Stimulated activated CD8-positive, alpha-beta memory T cell treated with anti-CD3 and anti-CD28 coated beads, Interleukin-12 subunit alpha, Interleukin-12 subunit beta, amount 100 ng/mL, for 4 hours (primary cell): Measurements from ENCODE around the gene ANO10.
"Not testable (repeated sequence)": the region's sequence is repeated elsewhere in the genome, so short reads cannot be mapped to it uniquely, and the experiment has no call there.

ENCODE experiments used
- DNase-seq: peaks from one replicate; pipeline ENCODE4 v3.0.0-alpha.2; 2020; ENCODE audit warnings: low read depth

ANO10 gene

DNA sequence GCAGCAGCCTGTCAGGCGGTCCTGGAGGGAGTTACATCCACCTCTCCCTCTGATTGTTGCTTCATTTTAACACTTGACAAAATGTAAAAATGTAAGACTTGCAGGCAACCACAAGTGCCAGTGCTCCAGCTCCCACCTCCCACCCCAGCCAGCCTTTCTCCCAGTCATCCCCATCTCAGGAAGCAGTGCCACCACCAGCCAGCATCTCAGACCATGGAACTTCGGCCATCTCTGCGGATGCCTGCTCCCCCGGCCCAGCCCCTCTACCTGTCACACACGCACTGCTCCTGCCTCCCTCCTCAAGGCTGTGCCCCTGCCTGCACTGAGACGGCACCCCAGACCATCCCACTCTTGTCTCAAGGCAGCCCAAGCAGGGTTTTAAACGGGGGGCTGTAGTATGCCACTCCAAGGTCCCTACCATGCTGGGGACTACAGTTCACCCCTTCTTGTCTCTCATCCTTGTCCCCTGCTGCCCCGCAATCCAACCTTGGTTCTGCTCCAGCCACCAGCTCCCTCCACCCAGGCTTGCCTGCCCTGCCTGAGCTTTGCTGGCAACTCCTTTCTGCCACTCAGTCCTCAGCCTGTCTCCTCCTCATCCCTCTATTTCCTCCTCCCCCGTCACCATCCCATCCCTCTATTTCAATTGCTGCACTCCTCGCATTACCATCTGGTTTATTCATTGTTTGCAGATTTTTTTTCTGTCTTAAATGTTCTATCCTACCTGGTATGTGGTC lies 249.6 kb downstream of the ANO10 start:
- no peak for DNase-seq

DNA sequence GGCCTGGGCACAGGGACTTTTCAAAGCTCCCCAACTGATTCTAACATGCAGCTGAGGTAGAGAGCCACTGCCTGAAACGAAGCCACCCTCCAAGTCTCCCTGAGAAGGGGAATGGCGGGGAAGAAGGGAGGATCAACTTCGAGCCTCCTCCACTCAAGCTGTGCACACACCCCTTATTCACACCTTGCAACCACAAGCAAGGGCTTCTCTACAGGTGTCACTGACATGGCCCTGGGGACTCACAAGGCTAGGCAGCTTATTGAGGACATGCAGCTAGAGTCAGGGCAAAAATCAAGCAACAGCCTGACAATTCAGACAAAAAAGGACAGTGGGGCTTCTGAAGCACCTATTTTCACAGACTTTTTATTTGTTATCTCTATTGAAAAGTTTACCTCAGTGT lies 250.3 kb downstream of the ANO10 start:
- DNase-seq = no peak

DNA sequence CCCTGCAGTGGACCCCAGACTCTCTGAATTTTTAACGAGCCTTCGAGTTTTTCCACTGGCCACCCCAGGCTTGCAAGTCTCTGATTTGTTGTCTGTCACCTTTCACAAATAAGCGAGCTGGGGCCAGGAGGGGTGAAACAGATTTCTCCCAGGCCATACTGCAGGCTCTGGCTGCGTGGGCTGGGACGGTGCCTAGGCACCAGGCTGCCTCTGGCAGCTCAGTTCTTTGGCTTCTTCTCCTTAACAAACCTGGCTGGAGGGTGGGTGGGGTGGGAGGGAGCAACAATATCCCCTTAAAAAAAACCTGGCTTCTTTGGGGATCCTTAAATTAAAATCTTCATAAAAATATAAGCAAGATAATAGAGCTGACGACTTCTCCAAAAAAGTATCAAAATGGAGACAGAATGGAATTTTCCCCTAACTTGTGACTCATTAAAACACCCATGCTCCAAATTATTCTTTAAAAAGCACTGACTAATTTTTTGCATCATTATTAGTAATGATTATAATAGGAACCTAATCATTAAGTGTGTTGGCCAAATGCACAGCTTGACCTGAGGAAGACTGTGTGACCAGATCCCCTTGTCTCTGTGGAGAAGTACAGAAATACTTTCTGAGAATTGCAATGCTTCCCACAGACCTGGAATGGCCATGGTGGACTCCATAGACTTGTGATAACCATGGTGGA lies 251.4 kb downstream of the ANO10 start:
- DNase-seq = no peak

DNA sequence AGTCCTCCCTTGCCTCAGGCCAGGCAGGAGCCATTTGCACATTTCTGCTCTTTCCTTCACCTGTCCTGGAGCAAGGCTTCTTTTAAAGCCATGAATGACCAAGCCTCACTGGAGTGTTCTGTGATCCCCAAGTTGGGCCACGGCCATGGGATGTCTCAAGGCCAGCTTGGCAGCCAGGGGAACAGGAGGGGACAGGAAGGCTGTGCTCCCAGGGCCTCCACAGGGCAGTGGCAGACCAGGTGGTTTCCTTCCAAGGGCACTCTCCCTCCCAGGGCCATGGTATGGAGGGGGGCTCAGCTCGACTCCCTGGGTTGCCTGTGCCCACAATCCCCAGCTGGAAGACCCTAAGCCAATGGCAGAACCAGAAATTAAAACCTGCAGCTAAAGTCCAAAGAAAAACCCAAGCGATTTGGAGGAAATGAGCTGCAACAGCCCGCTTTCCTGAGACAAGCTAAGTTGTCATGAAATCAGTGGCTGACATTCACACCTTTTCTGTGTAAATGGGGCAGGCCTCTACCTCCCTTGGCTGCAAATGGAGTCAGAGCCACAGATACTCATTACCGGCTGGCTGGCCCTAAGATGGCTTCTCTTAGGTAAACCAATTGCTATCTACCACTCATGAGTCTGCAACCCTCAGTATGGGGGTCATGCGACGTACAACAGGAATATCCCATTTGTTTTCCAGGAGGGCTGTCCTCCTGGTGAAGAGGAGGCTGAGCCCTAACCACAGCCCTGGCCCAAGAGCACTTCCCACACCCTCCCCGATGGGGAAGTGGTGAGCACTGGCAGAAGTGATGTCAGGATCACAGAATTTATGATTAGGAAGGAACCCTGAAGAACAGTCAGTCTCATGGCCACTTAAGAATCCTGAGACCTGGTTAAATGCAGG lies 252.2 kb downstream of the ANO10 start:
- DNase-seq = no peak

DNA sequence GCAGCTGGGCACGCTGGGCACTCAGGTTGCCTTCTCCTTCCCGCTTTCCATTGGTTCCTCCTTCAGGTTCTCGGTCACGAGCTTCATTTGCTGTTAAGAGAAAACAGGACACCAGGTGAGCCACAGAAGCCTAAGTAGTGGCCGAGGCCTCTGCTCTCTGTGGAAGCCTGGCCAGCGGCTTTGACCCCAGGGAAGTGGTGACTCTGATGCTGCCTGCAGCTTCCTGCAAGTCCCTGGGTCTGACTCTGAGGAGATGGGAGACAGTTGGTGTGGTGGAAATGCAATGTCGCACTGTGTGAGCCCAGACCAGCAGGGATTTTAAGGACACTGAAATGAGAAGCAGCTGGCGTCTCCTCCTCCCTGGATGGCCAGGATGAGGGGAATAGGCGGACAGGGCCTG lies 254.9 kb downstream of the ANO10 start:
- DNase-seq = no peak

DNA sequence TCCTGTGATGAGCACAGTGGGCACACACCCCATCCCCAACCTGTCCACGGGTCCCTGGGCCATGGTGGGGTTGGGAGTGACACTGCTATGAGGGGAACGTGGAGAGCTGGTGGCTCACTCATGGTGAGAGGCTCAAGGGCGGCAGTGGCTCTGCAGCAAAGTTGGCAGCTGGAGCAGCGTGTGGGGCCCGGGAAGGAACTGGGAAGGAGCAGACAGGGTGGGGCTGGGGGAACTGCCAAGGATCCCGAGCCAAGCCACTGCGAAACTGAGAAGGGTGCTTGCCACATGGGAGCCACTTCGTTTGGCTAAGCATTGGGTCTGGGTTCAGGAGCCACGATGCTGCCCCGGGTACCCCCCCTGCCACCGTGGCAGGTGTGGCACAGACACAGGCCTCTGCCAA lies 255.3 kb downstream of the ANO10 start:
- no peak for DNase-seq

DNA sequence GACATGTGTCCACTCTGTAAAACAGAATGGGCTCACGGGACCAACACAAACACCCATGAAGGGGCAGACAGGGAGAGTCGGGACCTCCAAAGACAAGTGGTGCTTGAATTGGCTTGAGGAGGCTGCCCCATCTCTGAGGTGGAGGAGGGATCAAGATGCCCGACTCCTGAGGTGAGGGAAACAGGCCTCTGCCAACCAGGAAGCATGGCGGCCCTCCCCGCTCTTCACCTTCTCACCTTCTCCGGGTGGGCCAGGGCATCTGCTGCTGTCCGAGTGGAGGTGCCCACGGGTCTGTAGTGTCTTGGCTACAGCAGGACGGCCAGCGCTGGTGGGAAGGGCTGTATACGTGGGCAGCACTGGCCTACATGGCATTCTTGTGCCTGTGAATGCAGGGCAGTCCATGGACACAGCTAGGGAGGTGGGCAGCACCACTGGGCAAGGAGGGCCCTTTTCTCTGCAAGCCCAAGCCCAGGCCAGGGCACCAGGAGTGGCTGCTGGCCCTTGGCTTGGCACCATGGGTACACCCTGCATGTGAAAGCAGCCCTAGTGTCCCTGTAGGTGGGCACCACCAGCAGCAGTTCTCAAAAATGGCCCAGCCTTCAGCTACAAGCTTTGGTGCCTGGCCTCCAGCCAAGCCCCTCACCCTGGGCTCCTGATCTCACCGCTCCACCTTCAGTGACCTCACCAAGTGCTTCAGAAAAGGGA lies 256.1 kb downstream of the ANO10 start:
- DNase-seq = no peak

DNA sequence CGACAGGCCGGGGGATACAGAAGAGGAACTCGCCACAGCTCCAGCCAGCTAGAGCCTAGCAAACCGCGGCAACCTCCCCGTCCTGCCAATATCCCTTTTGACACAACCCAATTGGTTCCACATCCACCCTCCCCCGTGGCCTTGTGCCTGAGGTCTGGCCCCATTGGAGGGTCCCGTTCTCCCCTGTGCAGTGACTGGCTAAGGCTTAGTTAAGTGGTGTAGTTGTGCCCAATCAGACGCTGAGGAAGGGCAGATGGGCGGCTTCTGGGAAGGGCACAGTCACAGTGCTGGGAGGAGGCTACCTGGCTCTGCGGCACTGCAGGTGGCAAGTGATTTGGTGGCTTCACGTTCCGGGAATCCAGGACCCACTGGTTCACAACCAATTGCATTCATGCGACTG lies 256.9 kb downstream of the ANO10 start:
- DNase-seq = no peak

DNA sequence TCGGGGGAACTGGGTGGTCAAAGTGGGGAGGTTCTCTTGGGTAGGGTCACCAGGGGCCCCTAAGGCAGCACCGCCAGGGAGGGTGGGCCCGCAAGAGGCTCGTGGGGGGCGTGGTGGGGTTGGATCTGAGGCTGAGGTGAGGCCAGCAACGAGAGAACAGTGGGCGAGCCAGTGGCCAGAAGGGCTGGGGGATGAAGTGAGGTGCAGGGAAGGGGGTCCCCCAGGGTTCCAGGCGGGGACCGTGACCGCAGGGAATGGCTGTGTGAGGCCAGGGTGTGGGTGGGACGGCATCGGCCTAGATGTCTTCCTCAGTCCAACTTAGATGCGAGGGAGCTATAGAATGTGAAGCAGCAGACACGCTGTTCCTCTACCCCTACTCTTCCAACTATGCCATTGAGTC lies 257.3 kb downstream of the ANO10 start:
- no peak for DNase-seq

DNA sequence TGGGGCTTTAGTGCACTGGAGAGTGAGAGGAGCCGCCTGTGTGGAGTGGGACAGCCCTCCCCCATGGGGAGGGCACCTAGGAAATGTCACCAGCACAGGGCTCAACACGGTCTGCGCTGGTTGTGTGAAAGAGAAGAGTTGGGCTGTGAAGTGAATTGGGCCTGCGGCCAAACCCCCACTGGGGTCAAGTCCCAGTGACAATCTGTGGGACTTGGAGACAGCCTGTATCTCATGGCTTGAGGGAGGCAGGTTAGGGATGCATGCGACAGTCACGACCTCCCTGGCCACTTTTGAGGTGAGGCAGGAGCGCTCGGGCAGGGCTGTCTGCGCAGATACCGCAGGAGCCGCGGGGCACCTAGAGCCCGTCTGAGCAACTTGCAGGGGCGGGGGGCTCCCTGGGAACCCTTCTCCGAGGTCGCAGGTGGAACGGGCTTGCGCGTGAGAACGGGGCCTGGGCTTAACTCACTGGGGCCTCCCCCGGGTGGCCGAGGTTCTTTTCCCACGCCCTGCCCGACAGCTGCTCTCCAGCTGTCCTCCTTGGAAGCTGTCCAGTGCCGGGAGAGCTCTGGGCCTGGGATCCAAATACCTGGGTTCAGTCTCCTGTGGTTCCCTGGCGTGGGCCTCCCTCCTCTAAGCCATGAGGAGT lies 258.1 kb downstream of the ANO10 start:
- no peak for DNase-seq

DNA sequence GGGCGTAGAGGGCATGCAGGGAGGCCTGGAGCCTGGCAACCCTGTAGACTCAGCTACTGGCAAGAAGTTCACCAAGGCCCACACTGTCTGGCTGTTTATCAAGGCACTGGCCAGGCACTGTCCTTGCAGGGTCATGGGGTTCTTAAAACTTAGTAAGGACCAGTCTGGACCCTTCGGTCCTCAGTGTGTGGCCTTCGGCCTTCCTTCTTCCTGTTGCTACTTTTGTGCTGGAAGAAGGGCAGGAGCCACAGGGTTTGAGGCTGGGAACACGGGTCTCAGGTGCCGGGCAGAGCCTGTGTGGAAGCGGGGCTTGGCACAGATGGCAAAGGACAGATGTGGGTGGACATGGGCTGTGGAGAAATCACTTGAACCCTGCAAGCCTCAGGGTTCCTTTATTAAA lies 258.9 kb downstream of the ANO10 start:
- DNase-seq = no peak

DNA sequence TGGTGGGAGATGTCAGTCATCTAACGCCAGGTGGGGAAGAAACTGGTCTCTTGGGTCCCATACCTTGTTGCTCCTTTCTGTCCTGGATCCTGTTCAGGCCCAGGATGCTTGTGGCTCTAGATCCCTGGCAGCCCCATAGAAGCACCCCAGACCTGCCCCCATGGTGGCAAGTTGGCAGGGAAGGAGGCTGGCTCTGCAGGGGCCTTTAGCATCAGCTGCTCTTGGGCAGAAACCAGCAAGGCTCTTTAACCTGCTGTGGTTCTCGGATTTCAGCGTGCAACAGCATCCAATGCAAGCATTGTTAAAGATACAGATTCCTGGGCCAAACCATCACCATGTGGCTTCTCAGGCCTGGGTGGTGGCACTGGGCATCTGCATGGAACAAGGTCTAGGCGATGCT lies 259.6 kb downstream of the ANO10 start:
- no peak for DNase-seq

DNA sequence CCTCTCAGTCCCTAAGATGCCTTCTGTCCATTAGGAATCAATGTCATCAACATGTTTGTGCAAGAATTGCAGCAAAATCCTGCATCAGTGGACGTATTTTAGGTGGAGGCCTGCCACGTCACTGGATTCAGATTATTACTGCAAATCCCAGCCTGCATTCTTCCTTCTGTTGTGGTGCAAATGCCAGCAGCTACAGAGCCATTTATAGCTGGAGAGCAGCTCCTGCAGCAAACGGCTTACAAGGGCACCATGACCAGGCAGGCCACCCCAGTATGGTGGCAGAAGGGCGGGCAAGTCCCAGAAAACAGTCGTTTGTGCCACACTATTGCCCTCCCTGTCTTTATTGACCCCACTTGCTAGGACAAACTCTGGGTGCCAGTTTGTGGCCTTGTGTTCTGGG lies 260.7 kb downstream of the ANO10 start:
- no peak for DNase-seq

DNA sequence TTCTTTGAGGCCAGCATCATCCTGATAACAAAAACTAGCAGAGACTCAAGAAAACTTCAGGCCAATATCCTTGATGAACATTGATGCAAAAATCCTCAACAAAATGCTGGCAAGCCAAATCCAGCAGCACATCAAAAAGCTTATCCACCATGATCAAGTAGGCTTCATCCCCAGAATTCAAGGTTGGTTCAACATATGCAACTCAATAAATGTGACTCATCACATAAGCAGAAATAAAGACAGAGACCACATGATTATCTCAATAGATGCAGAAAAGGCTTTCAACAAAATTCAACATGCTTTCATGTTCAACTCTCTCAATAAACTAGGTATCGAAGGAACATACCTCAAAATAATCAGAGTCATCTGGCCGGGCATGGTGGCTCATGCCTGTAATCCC lies 265.8 kb downstream of the ANO10 start:
- DNase-seq = not testable (repeated sequence)

DNA sequence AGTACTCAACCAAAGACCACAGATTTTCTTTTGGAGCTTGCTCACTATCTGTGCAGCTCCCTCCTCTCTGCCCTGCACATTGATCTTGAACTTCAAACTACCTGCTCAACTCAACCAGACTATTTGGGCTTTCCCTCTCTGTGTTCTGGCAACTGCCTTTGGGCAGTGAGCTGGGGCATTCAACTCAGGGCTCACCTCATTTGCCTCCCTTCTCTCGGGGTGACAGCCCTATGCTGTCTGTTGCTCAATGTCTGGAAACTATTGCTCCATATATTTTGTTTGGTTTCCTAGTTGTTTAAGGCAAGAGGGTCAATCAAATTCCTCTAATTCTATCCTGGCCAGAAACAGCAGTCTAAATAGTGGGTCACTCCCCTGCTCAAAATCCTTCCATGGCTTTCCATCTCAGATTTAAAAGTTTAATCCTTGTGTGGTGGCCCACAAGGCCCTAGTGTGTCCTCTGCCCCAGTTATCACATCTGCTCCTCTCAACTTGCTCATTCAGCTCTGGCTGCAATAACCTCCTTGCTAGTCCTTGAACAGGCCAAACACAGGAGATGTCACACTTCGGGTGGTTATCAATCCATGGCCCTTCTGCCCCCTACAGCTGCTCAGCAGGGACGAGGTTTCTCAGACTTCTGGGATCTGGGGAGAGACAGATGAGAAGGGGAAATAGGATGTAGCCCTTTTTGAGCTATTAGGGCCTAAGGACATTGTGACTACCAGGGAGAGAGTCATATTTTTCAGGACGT lies 267.7 kb downstream of the ANO10 start:
- no peak for DNase-seq

DNA sequence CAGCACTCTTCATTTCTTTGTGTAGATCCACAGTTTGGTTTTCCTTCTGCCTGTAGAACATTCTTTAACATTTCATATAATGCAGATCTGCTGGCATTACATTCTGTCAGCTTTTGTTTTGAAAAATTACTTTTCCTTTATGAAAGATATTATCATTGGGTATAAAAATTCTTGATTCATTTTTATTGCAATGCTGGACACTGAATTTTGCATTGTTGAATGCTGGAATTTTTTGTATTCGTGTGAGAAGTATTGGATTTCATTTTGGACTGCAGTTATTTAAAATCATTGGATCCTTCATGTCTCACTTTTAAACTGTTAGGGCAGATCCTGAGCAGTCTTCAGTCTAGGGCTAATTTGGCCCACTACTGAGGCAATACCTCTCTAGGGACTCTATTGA lies 268.4 kb downstream of the ANO10 start:
- no peak for DNase-seq

DNA sequence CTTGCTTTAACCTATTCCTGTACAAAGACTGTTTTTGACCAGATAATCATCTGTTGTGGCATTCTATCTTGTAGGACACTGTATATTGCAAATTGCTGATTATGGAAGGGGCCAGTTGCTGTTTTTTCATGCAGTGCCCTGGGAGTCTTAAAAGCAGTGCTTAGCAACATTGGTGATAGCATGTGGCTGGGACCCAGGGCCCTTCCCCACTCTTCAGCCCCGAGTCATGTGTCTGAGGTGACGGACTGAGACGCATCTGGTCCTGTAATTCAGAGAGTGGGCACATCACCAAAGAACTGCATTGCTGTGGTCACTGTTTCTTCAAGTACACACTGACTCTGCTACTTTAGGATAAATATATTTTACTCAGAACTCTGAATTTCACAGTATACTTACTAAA lies 272.1 kb downstream of the ANO10 start:
- no peak for DNase-seq

DNA sequence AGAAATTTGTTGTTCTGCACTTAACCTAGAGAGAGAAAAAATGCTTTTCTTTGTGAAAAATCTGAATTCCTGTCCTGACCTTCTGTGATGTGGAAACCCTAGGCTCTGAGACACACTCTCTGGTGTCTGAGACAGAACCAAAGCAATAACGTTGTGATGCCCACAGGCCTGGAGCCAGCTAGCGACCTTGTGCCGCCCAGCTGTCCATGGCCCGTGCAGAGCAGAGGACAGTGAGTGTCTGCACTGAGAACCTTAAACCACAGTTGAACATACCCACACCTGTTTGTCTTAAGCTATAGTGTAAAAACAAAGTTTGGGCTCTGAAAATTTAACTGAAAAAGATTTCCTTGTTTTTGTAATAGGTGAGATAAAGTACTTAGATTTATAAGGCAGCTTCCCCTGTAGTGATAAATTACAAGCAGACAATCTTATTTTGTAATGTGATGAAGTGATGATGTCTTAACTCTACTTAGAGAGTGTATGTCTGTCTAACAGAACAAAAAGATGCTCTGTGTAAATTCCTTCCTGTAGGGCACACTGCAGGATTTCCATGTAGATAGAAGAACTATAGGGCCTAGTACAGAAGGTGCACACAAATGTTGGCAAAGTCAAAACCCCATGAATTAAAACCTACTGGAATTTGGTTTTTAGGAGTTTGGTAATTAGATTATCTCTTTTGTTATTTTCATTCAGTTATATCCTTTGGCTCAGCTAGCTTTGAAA lies 272.8 kb downstream of the ANO10 start:
- no peak for DNase-seq

DNA sequence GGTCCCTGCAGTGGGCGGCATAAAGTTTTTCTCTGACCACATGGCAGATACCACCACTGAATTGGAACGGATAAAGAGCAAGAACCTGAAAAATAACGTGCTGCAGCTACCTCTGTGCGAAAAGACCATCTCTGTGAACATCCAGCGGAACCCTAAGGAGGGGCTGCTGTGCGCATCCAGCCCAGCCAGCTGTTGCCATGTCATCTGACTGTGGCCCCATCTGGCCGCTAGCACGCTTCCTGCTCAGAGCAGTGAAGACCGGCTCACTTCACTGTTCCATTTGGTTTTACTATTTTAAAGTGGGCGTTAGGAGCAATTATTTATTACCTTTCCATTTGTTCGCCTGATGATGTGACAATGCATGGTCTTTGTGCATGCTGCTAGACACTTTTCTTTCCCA lies 273.5 kb downstream of the ANO10 start:
- DNase-seq = no peak

DNA sequence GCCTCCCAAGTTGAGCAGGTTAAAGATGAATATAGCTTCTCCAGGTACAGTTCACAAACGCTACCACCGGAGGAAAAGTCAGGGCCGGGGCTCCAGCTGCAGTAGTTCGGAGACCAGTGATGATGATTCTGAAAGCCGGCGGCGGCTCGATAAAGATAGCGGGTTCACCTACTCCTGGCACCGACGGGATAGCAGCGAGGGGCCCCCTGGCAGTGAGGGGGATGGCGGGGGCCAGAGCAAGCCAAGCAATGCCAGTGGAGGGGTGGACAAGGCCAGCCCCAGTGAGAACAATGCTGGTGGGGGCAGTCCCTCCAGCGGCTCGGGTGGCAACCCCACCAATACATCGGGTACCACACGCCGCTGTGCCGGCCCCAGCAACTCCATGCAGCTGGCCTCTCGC lies 274.0 kb downstream of the ANO10 start:
- no peak for DNase-seq
